Transverse colon (tissue), 4 donors: ENCODE measurements around the gene TIMELESS.

Source experiments
- POLR2A ChIP-seq: fragments of 450-650 bp; IDR thresholded peaks from one replicate; pipeline ENCODE4 v1.6.1; 2016; ENCODE audit warnings: antibody characterized with exemption, mild to moderate bottlenecking, moderate library complexity
- POLR2AphosphoS5 ChIP-seq, 3 donors: sonication (generic); formaldehyde crosslinking; IDR thresholded peaks; one replicate each; pipeline ENCODE4 v1.6.1; 2016; ENCODE audit warnings: antibody characterized with exemption in 3 of 3
- TF ChIP-seq, protein P1 (sequence below), 5 experiments: fragments of 200-600 bp in 3 of 5; fragments of 450-650 bp in 2 of 5; sonication (generic) in 3 of 5; IDR thresholded peaks; 1 replicate in 2 of 5; 2 replicates in 3 of 5; pipeline ENCODE4 v1.5.1; 2016 to 2017; ENCODE audit warnings: antibody characterized with exemption in 5 of 5, inconsistent platforms in 3 of 5, mild to moderate bottlenecking in 2 of 5, moderate library complexity in 1 of 5

DNA sequence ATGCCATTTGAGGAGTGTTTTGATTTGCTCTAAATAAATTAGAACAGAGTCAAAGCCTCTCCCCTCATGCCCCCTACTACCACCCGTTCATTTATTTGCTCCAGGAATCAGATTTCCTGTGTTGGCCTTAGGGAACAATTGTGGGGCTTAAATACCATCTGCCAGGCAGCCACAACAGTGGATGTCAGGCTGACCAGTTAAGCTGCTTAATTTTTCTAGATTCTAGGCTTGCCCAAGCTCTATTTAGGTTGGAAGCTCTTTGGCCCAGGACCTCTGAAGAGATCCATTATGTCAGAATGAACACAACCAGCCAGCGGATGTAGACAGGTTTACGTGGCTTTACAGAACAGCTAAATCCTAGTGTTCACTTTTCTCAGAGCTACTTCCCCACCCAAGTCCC lies 1.0 kb upstream of the TIMELESS start:
- TF ChIP-seq, protein P1, sequence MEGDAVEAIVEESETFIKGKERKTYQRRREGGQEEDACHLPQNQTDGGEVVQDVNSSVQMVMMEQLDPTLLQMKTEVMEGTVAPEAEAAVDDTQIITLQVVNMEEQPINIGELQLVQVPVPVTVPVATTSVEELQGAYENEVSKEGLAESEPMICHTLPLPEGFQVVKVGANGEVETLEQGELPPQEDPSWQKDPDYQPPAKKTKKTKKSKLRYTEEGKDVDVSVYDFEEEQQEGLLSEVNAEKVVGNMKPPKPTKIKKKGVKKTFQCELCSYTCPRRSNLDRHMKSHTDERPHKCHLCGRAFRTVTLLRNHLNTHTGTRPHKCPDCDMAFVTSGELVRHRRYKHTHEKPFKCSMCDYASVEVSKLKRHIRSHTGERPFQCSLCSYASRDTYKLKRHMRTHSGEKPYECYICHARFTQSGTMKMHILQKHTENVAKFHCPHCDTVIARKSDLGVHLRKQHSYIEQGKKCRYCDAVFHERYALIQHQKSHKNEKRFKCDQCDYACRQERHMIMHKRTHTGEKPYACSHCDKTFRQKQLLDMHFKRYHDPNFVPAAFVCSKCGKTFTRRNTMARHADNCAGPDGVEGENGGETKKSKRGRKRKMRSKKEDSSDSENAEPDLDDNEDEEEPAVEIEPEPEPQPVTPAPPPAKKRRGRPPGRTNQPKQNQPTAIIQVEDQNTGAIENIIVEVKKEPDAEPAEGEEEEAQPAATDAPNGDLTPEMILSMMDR (IDR thresholded peaks at IDR 0.05): no peak
- TF ChIP-seq POLR2A (no peak), POLR2AphosphoS5 (IDR thresholded peaks at IDR 0.05) (no peak)
